Transverse colon (tissue), 4 donors: ENCODE data around the gene FAM131C. TPM values are rescaled to one million over a fixed set of nuclear protein-coding genes. Genes with fewer than 3 reads are reported as not detected.

Experiments
- DNase-seq: peaks from one replicate; pipeline ENCODE4 v3.0.0-alpha.2; 2019
- H3K27ac ChIP-seq, 4 donors: fragments of 200-600 bp; sonication (generic); 2 replicates each; pipeline ENCODE4 v1.5.1; 2016 to 2018; ENCODE audit warnings: inconsistent platforms in 4 of 4
- H3K27me3 ChIP-seq: fragments of 200-600 bp; sonication (generic); 2 replicates; pipeline ENCODE4 v1.5.1; 2017; ENCODE audit warnings: inconsistent platforms
- H3K36me3 ChIP-seq, 4 donors: fragments of 200-600 bp; sonication (generic); 2 replicates each; pipeline ENCODE4 v1.5.1; 2017 to 2019; ENCODE audit warnings: inconsistent platforms in 4 of 4
- H3K4me1 ChIP-seq, 4 donors: fragments of 200-600 bp; sonication (generic); 2 replicates each; pipeline ENCODE4 v1.5.1; 2017 to 2020; ENCODE audit warnings: inconsistent platforms in 4 of 4
- H3K4me3 ChIP-seq, 4 donors: fragments of 200-600 bp; sonication (generic); 1 replicate in 1 of 4; 2 replicates in 3 of 4; pipeline versions ENCODE4 v1.5.1 to v1.6.1; 2017 to 2019; ENCODE audit warnings: inconsistent platforms in 4 of 4
- H3K9me3 ChIP-seq, 2 donors: fragments of 200-600 bp; sonication (generic); 2 replicates each; pipeline ENCODE4 v1.5.1; 2017 to 2019; ENCODE audit warnings: inconsistent platforms in 2 of 2
- CTCF ChIP-seq, 5 experiments: fragments of 200-600 bp in 3 of 5; fragments of 450-650 bp in 2 of 5; sonication (generic) in 3 of 5; IDR thresholded peaks; 1 replicate in 2 of 5; 2 replicates in 3 of 5; pipeline ENCODE4 v1.5.1; 2016 to 2017; ENCODE audit warnings: antibody characterized with exemption in 5 of 5, inconsistent platforms in 3 of 5, mild to moderate bottlenecking in 2 of 5, moderate library complexity in 1 of 5
- EP300 ChIP-seq: sonication (generic); formaldehyde crosslinking; IDR thresholded peaks from one replicate; pipeline ENCODE4 v1.6.1; 2017; ENCODE audit warnings: antibody characterized with exemption, low read depth
- POLR2A ChIP-seq: fragments of 450-650 bp; IDR thresholded peaks from one replicate; pipeline ENCODE4 v1.6.1; 2016; ENCODE audit warnings: antibody characterized with exemption, mild to moderate bottlenecking, moderate library complexity
- POLR2AphosphoS5 ChIP-seq, 3 donors: sonication (generic); formaldehyde crosslinking; IDR thresholded peaks; one replicate each; pipeline ENCODE4 v1.6.1; 2016; ENCODE audit warnings: antibody characterized with exemption in 3 of 3
- WGBS, 2 donors: methylation state at CpG; one replicate each; pipeline ENCODE4 v1.1.5; 2018; ENCODE audit warnings: low coverage in 1 of 2; 5-methylcytosine and 5-hydroxymethylcytosine counted together
- in situ Hi-C, 4 donors: fragments of 200-750 bp; cut with MboI; loops; one replicate each; pipeline versions ENCODE4 v1.15.0 to v1.15.1; 2017; ENCODE audit warnings: low sequenced_read_pairs in 3 of 4, low pct_ligation_motif_present in 1 of 4, low pct_unique_long_range_greater_than_20kb in 1 of 4
- intact Hi-C: fragments of 100-400 bp; cut with DNase I; formaldehyde crosslinking; loops from one replicate; pipeline ENCODE4 v1.15.1; 2023; ENCODE audit warnings: low total_unique reads
- total RNA-seq, 4 donors: library from RNA; depleted of rRNA; stranded (reverse); fragments of >200 nt; gene quantifications; one replicate each; pipeline ENCODE4 v1.1.0, GENCODE V29; 2016

FAM131C gene
- total RNA-seq, 4 donors from 2014 or later: 1.2 TPM; not detected in 3

- DNase-seq: no peak
- Histone ChIP-seq H3K4me3 (no peak overlapping the region), H3K4me1 (peaks cover 3 to 21% (median 16%) of the 10 kb centered on the region in 4 donors), H3K27me3 (peaks cover 11% of the 10 kb centered on the region), H3K27ac (no peak overlapping the region), H3K9me3 (no peaks in the 10 kb centered on the region), H3K36me3 (no peaks in the 10 kb centered on the region)
- intact Hi-C loops (loop anchor here (5.0 to 10.0 kb wide), 2 partner anchors 165 to 288 kb away; partner anchors contain the start of gene SZRD1), in situ Hi-C loops (loop anchor here in 2 of 4 donors (5.0 to 25.0 kb wide), 2 partner anchors 110 to 285 kb away; partner anchors contain the start of genes FBXO42 (in 1 of the 2) and SZRD1 (in 1 of the 2))
- 57 to 75% methylated on average over 6 to 11 of the region's 11 CpGs for WGBS, 2 donors
- no peak for TF ChIP-seq POLR2AphosphoS5 (IDR thresholded peaks at IDR 0.05)
- no peak for TF ChIP-seq CTCF (IDR thresholded peaks at IDR 0.05)
- no peak for TF ChIP-seq EP300
- no peak for TF ChIP-seq POLR2A
Measured at GRCh38 chr1:16076865-16077238, 3.4 kb upstream of the FAM131C start.

GRCh38 chr1:16076031-16076864 is 2.8 kb upstream of the FAM131C start:
- TF ChIP-seq POLR2A (no peak), CTCF (IDR thresholded peaks at IDR 0.05) (no peak), EP300 (no peak), POLR2AphosphoS5 (IDR thresholded peaks at IDR 0.05) (no peak)
- no peaks in the 10 kb centered on the region for H3K36me3 ChIP-seq
- intact Hi-C loops: loop anchor here (5.0 to 10.0 kb wide), 2 partner anchors 166 to 289 kb away; partner anchors contain the start of gene SZRD1
- H3K27ac ChIP-seq: no peak overlapping the region
- in situ Hi-C loops: loop anchor here in 2 of 4 donors (5.0 to 25.0 kb wide), 2 partner anchors 111 to 286 kb away; partner anchors contain the start of genes FBXO42 (in 1 of the 2) and SZRD1 (in 1 of the 2)
- no peak for DNase-seq
- peaks cover 3 to 21% (median 16%) of the 10 kb centered on the region in 4 donors for H3K4me1 ChIP-seq
- WGBS, 2 donors: 68 to 80% methylated on average over 4 to 14 of the region's 14 CpGs
- H3K4me3 ChIP-seq: no peak overlapping the region
- no peaks in the 10 kb centered on the region for H3K9me3 ChIP-seq
- H3K27me3 ChIP-seq: peaks cover 11% of the 10 kb centered on the region

- no peak for TF ChIP-seq POLR2A
- no peak for TF ChIP-seq EP300
- TF ChIP-seq POLR2AphosphoS5 (IDR thresholded peaks at IDR 0.05): no peak
- no peak for TF ChIP-seq CTCF (IDR thresholded peaks at IDR 0.05)
- intact Hi-C loops (loop anchor here (5.0 to 10.0 kb wide), 2 partner anchors 167 to 289 kb away; partner anchors contain the start of gene SZRD1), in situ Hi-C loops (loop anchor here in 2 of 4 donors (5.0 to 25.0 kb wide), 2 partner anchors 112 to 287 kb away; partner anchors contain the start of genes FBXO42 (in 1 of the 2) and SZRD1 (in 1 of the 2))
- H3K9me3 ChIP-seq: no peaks in the 10 kb centered on the region
- DNase-seq: no peak
- peaks cover 3 to 21% (median 16%) of the 10 kb centered on the region in 4 donors for H3K4me1 ChIP-seq
- H3K4me3 ChIP-seq: no peak overlapping the region
- H3K36me3 ChIP-seq: no peaks in the 10 kb centered on the region
- H3K27ac ChIP-seq: no peak overlapping the region
- H3K27me3 ChIP-seq: peaks cover 11% of the 10 kb centered on the region
- 56 to 66% methylated on average over 7 to 11 of the region's 11 CpGs for WGBS, 2 donors
Measured at GRCh38 chr1:16075337-16076030, 2.0 kb upstream of the FAM131C start.

GRCh38 chr1:16074217-16074616 is 766 bp upstream of the FAM131C start:
- H3K9me3 ChIP-seq: no peaks in the 10 kb centered on the region
- peak overlapping the region in 1 of 4 donors; percentile 1 for H3K27ac ChIP-seq
- peak overlapping the region in 1 of 4 donors; percentile 47 for H3K4me3 ChIP-seq
- peaks cover 3 to 19% (median 14%) of the 10 kb centered on the region in 4 donors for H3K4me1 ChIP-seq
- intact Hi-C loops: loop anchor here (10.0 kb wide), 1 partner anchor 291 kb away; the partner anchor contains the start of gene SZRD1
- in situ Hi-C loops: no loop called here
- no peak for TF ChIP-seq POLR2AphosphoS5 (IDR thresholded peaks at IDR 0.05)
- TF ChIP-seq CTCF (IDR thresholded peaks at IDR 0.05): no peak
- no peak for TF ChIP-seq EP300
- TF ChIP-seq POLR2A: no peak
- WGBS, 2 donors: 52 to 70% methylated on average over 3 to 5 of the region's 5 CpGs
- peaks cover 11% of the 10 kb centered on the region for H3K27me3 ChIP-seq
- DNase-seq: no peak
- no peaks in the 10 kb centered on the region for H3K36me3 ChIP-seq
